NCI-H2081 treated with DMSO at 0.1 percent for 48 hours (cell line): ENCODE measurements around the gene SLC18A3.

Experiments
- DNase-seq: peaks from one replicate; lab custom pipeline; 2025; lab: John Stamatoyannopoulos, UW

The SLC18A3 gene

DNA sequence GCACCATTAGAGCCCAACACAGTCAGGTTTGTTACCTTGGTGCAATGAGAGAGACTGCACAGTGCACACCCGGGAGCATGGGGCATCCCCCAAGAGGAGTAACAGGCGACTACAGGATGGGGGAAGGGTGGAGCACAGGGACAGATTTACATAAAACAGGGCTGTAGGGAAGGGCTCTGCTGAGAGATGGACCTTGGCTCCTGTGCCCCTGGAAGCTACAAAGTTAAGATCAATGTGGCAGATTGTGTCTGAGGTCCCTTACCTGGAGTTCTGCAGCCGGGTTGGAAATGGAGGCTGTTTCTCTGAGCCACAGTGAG, 13.7 kb upstream of the SLC18A3 start:
- no peak for DNase-seq

DNA sequence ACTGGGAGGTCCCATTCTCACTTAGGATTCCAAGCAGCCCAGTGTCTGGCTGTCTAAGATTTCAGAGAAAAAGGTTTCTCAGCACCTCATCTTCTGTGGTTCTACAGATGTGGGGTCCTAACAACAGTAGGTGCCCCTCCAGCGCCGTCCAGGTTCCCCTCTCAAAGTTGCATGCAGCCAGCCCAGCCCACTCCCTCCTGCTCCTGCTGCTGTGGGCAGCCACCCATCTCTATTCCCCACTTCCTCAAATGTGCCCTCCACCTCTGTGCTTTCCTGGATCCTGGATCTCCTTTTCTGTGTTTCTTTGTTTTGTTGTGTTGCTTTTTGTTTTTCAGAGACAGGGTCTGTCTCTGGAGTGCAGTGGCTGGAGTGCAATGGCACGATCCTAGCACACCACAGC, 13.3 kb upstream of the SLC18A3 start:
- DNase-seq = no peak

DNA sequence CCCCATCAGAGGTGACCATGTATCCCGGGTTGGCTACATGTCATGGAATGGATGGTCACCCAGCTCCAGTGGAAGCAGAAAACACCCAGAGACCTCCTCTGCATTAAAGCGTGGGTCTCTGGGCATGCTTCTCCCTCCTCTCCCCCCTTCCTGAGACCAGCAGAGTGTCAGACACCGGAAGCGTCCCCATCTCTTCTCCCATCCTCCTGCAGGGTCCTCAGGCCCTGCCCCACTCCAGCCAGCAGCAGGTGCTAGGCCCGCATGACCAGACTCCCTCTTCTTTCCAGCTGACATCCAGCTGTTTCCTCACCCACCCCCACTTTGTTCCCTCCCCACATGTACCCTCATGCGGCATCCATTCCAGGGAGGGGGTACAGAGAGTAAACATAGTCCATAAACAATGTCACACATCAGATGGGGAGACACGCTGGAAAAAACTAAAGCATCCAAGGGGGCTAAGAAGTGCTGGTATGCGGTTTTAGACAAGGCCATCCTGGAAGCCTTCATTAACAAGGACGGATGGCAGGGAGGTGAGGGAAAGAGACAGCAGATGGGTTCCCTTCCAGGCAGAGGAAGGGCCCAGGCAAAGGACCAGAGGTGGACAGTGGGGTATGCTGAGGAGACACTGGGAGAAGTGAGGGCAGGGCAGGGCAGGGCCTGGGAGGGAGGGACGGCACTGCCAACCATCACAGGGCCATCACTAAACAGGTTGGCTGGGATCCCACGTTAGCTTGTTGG, 12.5 kb upstream of the SLC18A3 start:
- DNase-seq = no peak

DNA sequence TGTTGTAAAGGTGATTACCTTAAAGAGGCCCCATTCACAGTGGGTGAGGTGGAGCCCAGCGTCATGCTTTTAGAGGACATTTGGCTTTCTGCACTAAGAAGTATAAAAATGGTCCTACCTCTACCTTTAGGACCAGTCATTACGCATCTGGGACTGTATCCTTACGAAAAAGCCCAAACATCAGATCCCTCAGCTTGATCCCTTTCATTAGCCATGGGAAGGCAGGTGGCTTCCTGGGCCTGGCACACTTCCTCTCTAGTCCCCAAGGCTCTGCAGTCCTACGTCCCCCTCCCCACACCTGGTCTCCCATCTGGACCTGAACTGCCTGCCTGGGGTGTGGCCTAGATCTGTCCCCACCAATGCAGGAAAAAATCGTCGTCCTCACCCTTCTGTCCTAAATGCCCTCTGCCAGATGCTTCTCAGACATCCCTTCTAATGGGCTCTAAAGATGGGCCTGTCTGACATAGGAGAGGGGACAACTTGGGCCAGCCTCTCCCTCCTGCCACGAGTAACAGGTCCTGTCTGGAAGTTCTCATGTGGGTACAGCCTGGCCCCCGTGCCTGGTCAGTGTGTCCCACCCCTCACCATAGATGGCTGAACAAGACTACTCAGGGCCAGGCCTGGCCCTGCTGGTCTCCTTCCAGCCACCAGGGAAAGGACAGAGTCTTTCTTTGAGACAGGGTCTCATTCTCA, 11.8 kb upstream of the SLC18A3 start:
- DNase-seq = no peak

DNA sequence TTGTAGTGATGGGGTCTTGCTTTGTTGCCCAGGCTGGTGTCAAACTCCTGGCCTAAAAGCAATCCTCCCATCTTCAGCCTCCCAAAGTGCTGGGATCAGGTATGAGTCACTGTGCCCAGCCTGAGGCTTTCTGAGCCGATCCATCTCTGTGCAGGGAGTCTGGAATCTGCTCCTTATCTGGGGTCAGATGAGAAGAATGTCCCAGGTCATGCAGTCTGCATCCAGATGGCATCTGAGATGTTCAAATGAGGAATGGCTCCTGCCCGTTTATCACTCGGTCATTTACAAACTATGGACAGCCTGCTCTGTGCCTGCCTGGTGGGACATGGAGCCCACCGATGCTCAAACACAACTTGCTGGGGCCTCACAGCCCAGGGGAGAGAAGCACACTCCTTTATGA, 11.1 kb upstream of the SLC18A3 start:
- DNase-seq = no peak

DNA sequence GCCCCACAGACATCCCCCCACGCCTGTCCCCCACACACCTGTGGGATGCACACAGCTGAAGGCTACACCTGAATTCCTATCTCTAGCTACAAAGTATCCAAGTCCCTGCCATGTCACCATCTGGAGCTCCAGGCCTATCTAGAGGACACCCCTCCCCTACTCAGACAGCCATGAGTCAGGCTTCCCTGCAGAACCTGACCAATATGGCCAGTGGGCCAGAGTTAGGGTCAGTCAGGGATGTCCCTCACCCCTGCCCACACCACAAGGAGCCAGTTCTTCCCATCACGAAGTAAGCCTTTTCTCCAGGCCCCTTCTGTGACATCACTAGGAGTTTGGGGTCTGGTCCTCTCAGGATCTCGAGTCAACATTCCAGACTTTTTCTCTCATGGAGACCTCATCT, 10.6 kb upstream of the SLC18A3 start:
- DNase-seq = no peak

DNA sequence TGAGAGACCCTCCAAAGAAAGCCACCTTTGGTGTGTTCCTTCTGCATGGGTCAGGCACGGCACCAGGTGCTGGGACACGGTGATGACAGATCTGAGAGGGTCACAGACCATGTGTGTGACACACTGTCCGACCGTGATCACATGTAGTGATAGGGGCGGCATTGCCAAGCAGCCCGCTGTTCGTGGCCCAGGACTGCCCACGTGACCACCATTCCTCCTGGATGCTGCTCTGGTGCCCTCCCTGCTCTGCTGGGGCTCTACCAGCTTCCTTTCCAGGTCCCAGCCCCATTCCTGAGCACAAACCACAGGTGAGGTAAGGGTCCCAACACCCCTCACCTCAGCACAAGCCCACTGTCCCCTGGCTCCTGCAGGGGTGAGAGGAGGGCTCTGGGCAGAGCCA, 10.1 kb upstream of the SLC18A3 start:
- no peak for DNase-seq

DNA sequence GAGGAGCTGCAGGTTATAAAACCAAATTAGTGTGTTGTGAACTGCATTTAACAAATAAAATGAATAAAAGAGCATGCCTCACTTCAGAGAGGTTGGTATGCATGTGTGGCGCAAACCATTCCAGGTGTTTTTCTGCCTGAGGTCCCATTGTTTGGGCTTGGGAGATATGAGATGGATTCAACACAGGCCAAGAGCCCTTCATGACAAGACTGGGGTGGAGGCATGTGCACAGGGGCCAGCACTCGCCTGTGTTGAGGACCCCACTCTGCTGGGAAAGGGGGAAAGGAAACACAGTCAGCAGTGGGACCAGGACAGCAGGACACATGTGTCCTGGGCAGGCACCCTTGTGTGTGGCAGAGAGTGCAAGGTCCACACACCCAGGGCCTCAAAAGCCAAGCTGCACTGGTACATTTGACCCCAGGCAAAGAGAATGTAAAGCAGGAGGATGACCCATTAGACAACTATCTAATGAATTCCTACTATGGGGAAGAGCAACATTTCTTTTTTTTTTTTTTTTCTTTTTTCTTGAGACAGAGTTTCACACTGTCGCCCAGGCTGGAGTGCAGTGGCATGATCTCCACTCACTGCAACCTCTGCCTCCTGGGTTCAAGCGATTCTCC, 9.2 kb upstream of the SLC18A3 start:
- no peak for DNase-seq

DNA sequence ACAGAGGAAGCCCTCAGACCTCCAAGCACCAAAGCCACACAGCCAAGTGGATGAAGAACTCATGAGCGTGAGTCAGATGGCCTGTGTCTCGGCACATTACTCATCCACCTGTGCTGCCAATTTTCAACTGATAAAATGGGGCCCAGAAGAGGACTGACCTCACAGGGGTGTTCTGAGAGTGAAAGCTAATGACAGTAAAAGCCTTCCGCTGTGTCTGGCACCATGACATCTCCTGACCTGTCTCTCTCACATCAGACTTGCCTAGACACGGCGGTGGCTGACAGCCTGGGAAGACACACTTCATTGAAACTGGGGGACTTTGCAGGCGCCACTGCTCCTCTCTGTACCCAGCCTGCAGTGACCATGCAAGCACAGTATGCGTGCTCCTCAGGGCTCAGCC, 8.3 kb upstream of the SLC18A3 start:
- DNase-seq = no peak

DNA sequence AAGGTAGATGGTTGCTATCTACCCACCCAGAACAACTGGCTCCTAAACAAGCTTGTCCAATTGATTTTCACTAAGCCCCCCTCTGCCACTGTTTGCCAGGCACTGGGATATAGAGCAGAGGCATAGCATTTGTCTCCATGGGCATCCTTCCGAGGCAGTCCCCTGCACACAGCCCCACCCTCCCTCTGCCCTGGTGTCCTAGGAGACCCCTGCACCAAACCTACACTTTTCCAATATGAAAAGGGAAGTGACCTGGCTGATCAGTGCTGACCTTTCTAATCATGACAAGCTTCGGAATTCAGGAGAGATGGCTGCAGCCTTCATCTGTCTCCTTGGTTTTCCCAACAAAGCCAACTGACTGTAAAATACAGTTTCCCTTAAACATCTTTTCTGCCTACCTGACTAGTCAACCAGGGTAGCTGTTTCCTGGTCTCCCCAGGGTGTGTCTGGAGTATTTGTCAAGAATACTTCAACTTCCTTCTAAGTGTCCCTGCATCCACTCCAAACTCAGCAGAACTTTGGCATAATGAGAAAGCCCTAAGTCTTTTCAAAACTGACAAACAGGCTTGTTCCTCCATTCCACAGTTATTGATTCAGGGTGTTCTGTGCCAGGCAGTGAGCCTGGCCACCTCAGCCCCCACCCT, 7.6 kb upstream of the SLC18A3 start:
- DNase-seq = no peak

DNA sequence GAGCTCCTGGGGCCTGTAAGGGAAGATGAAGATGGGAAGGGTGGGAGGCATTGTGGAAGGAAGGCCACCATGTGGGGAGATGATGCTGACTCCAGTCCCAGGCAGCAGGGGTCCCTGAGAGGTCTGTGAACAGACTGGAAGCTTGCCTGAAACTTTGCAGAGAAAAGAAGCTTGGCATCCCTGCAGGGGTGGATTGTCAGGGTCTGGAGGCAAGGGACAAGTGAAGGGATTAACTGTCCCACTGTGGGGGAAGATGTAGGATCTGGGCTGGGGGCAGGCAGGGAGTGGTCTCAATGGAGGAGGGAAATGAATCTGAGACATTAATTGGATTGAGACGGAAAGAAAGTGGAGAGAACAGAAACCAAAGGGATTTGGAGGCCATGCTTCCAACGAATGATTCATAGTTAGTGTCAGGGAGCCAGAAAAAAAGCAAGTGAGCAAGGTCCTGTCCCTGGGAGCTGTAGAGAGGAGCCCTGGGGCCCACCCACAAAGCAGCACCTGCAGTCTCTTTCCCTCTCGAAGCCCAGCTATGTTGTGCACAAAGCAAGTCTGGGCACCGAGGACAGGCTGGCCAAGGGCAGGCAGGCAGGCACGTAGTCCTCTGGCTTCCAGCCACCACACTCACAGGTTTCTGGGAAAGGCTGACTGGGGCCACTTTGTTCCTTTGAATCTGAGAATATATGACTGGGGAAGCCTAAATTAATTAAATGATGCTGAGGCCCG, 4.7 kb upstream of the SLC18A3 start:
- no peak for DNase-seq

DNA sequence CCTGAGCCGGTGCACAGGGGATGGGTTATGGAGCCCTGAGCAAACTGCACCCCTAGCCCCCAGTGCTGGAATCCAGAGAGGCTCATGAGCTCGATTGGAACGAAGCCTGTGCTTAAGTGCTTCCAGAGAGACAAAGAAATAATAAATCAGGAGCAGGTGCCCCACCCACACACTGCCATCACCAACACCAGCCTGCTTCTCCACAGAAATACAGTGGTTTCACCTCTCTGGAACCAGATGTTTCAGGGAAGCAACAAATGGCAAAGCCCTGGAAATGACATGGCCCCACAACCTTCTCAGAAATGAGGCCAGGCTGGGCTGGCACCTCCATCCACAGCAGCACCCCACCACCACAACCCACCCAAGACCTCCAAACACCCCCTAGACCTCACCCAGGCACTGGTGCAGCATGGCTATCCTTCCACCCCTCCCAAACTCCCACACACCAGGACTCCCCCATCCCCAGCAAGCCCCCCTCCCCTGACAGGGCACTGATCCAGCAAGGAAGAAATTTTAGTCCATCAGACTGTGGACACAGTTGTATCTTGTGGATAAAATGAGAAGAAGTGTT, 4.1 kb upstream of the SLC18A3 start:
- DNase-seq = no peak

DNA sequence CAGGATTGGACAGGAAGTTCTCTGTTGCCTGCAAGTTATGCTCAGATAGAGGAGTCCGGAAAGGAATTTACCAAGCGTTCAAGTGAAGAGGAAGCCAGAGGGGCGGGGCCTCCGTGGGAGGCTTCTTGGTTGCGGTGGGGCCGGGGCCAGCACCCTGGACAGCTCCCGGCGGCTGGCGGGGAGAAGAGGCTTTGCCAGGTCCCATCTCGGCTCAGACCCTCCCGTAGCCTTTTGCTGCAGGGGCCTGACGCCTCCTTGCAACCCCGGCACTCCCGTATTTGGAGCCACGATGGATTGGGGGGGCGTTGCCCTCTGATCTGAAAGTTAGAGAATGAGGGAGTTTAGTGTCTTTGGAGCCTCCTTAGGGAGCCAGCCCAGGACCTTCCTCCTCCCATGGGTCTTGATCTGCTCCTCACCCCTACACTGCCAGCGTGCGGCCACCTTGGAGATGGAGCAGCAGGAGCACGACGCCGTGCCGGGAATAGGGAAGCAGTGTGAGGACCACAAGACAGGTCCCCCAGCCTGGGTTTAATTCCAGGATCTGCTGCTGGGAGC, 3.1 kb upstream of the SLC18A3 start:
- DNase-seq = no peak

DNA sequence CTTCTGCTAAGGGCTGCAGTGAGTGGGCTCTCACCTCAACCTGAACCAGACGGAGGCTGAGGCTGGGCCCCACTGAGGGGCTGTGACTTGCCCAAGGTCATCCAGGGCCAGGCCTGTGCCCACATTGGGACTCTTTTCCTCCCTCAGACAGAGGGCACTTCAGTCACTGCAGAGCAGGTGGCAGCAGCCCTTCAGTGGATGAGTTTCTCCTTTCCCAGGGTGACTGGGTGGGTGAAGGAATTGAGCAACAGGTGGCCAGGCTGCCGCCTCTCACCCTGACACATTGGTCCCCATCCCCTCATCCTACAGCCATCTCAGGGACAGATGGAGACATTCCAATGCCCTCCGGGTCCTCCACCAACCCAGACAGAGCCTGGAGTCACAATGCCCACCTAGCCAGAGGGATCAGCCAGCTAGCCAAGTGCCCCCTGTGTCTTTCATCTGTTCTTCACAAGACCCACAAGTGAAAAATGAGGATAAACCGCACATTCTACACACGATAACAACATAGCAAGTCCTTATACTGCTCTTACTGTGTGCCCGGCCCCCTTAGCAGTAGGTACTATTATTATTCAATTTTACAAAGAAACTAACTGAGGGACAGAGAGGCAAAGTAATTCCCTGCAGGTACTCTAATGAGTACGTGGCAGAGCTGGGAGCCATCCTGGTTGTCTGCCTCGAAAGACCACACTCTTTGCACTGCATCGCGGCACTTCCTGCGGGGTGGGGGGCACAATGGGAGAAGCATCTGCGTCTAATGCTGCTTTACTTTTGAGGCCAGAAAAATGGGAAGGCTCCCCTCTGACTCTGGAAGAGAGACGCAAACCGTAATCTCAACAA, 1.7 kb upstream of the SLC18A3 start:
- DNase-seq = no peak

DNA sequence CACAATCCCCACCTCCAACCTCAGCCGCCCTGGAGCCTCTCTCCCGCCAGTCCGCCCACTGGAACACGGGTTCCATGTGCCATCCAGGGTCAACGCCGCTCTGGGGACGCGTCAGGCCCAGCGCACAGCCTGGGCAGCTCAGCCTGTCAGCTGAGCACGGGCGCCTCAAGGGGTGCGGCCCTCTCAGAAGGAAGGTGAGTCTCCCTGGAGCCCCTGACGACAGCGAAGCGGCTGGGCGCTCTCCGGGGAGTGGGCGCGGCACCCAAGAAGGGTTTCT, 1.2 kb upstream of the SLC18A3 start:
- DNase-seq = no peak

DNA sequence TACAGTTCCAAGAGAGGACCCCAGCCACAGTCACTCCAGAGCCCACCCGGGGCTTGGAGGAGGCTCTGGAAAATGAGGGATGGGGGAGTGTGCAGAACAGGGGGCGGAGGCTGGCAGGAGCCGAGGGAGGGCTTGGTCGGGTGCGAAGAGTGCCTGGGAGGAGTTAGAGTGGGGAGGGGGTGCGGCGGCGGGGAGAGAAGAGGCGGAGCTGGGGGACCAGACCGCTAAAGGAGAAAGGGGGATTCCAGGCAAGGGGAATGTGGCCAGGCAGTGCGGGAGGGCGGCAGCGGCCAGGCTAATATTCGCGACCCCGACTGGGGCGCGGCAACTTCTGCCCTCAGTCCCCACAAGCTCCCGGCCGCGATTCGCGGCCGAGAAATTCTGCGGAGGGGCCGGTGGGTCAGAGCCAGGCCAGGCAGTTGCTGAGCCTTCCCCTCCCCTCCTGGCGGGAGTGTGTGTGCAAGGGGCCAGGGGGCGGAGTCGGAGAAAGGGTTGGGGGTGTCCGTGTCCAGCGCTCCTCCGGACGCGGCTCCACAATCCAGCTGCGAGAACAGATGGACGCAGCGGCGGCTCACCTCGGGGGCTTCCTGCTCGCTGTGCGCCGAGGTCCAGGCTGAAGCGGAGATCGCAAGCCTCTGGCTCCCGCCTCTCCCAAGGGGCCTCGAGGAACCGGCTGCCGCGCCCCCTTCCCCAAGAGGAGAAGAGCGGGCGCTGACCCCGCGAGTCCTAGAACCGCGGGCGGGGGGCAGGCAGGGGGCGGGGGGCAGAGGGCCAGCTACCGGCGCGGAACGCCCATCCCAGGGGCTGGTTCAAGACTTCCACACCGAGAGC, 612 bp upstream of the SLC18A3 start:
- DNase-seq = no peak

DNA sequence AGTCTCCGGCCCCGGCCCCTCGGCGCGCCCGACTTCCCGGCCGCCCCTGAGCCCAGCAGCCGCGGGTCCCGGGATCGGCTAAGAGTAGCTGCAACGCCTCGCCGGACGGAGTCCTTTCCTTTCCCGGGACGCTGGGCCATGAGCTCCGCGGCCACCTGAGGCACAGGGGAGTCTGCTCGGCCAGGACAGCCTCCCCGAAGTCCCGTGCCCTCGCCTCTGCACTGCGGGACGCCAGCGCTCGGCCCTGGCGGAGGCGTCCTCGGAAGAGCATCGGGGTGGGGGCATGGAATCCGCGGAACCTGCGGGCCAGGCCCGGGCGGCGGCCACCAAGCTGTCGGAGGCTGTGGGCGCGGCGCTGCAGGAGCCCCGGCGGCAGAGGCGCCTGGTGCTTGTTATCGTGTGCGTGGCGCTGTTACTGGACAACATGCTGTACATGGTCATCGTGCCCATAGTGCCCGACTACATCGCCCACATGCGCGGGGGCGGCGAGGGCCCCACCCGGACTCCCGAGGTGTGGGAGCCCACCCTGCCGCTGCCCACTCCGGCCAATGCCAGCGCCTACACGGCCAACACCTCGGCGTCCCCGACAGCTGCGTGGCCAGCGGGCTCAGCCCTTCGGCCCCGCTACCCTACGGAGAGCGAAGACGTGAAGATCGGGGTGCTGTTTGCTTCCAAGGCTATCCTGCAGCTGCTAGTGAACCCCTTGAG, 502 bp downstream of the SLC18A3 start:
- no peak for DNase-seq

DNA sequence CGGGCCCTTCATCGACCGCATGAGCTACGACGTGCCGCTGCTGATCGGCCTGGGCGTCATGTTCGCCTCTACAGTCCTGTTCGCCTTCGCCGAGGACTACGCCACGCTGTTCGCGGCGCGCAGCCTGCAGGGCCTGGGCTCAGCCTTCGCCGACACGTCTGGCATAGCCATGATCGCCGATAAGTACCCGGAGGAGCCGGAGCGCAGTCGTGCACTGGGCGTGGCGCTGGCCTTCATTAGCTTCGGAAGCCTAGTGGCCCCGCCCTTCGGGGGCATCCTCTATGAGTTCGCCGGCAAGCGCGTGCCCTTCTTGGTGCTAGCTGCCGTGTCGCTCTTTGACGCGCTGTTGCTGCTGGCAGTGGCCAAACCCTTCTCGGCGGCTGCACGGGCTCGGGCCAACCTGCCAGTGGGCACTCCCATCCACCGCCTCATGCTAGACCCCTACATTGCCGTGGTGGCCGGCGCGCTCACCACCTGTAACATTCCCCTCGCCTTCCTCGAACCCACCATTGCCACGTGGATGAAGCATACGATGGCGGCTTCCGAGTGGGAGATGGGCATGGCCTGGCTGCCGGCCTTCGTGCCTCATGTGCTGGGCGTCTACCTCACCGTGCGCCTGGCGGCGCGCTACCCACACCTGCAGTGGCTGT, 1.2 kb downstream of the SLC18A3 start:
- DNase-seq = no peak
